Karpas-422 (cell line): ENCODE data around the gene FRAS1. TPM values are rescaled to one million over a fixed set of nuclear protein-coding genes. Genes with fewer than 3 reads are reported as not detected.
"Not testable (repeated sequence)": the region's sequence is repeated elsewhere in the genome, so short reads cannot be mapped to it uniquely, and the experiment has no call there.

ENCODE experiments used
- DNase-seq: peaks from one replicate; pipeline ENCODE4 v3.0.0-alpha.2; 2015
- H2AFZ ChIP-seq: fragments of 200-600 bp; sonication (generic); 2 replicates; pipeline ENCODE4 v1.6.1; 2014; ENCODE audit warnings: antibody characterized with exemption, low read length, mixed read lengths
- H3K27ac ChIP-seq: fragments of 200-600 bp; sonication (generic); 2 replicates; pipeline ENCODE4 v1.5.1; 2014; ENCODE audit warnings: mild to moderate bottlenecking, low read length, moderate library complexity
- H3K27me3 ChIP-seq: fragments of 200-600 bp; sonication (generic); 2 replicates; pipeline ENCODE4 v1.6.1; 2014; ENCODE audit warnings: low read length, mixed read lengths
- H3K36me3 ChIP-seq: fragments of 200-600 bp; sonication (generic); 2 replicates; pipeline ENCODE4 v1.6.1; 2014; ENCODE audit warnings: low read length, mixed read lengths; ENCODE audit not compliant: insufficient read depth
- H3K4me1 ChIP-seq: fragments of 200-600 bp; sonication (generic); 2 replicates; pipeline ENCODE4 v1.6.1; 2014; ENCODE audit warnings: mild to moderate bottlenecking, low read length, mixed read lengths
- H3K4me2 ChIP-seq: fragments of 200-600 bp; sonication (generic); 2 replicates; pipeline ENCODE4 v1.6.1; 2014; ENCODE audit warnings: low read length, low read depth, mild to moderate bottlenecking; ENCODE audit not compliant: poor library complexity, severe bottlenecking
- H3K4me3 ChIP-seq: fragments of 200-600 bp; sonication (generic); 2 replicates; pipeline ENCODE4 v1.5.1; 2014; ENCODE audit warnings: mild to moderate bottlenecking, antibody characterized with exemption, low read length, mixed read lengths
- H3K79me2 ChIP-seq: fragments of 200-600 bp; sonication (generic); 2 replicates; pipeline ENCODE4 v1.6.1; 2014; ENCODE audit warnings: mild to moderate bottlenecking, low read length, mixed read lengths
- H3K9ac ChIP-seq: fragments of 200-600 bp; sonication (generic); 2 replicates; pipeline ENCODE4 v1.6.0; 2014; ENCODE audit warnings: low read length
- H3K9me2 ChIP-seq: fragments of 200-600 bp; sonication (generic), shearing (Covaris generic); replicated peaks from 2 replicates; pipeline ENCODE4 v1.6.0; 2014; ENCODE audit warnings: mild to moderate bottlenecking, low read length, moderate library complexity; ENCODE audit not compliant: insufficient read depth
- H3K9me3 ChIP-seq: fragments of 300-700, 200-600 bp; sonication (generic); 2 replicates; pipeline ENCODE4 v1.6.1; 2014; ENCODE audit warnings: low read length, mixed read lengths
- H4K20me1 ChIP-seq: fragments of 200-600 bp; sonication (generic); 2 replicates; pipeline ENCODE4 v1.6.1; 2014; ENCODE audit warnings: mild to moderate bottlenecking, antibody characterized with exemption, low read length, low read depth; ENCODE audit not compliant: insufficient read depth
- total RNA-seq: library from RNA; depleted of rRNA; stranded (reverse); fragments of >200 nt; shearing (Covaris generic); gene quantifications from 2 replicates; pipeline ENCODE4 v1.2.3, GENCODE V29; 2014; ENCODE audit warnings: low replicate concordance

The FRAS1 gene
- total RNA-seq, 1 experiment from 2014 or later, result not detected

GRCh38 chr4:78207541-78207940 lies 150.4 kb downstream of the FRAS1 start:
- Histone ChIP-seq H3K27ac (no peak overlapping the region), H3K27me3 (no peaks in the 10 kb centered on the region), H3K36me3 (no peaks in the 10 kb centered on the region), H2AFZ (no peak overlapping the region), H3K4me1 (no peaks in the 10 kb centered on the region), H3K4me3 (no peak overlapping the region), H4K20me1 (no peaks in the 10 kb centered on the region), H3K9ac (no peak overlapping the region), H3K9me3 (no peaks in the 10 kb centered on the region), H3K79me2 (no peaks in the 10 kb centered on the region), H3K9me2 (no peaks in the 10 kb centered on the region), H3K4me2 (no peak overlapping the region)
- DNase-seq, result no peak

GRCh38 chr4:78207951-78208350 lies 150.8 kb downstream of the FRAS1 start:
- Histone ChIP-seq H3K4me1 (no peaks in the 10 kb centered on the region), H3K4me2 (no peak overlapping the region), H3K79me2 (no peaks in the 10 kb centered on the region), H3K27ac (no peak overlapping the region), H4K20me1 (no peaks in the 10 kb centered on the region), H3K9me3 (no peaks in the 10 kb centered on the region), H2AFZ (no peak overlapping the region), H3K9me2 (no peaks in the 10 kb centered on the region), H3K4me3 (no peak overlapping the region), H3K27me3 (no peaks in the 10 kb centered on the region), H3K9ac (no peak overlapping the region), H3K36me3 (no peaks in the 10 kb centered on the region)
- no peak for DNase-seq

GRCh38 chr4:78208896-78209295 lies 151.8 kb downstream of the FRAS1 start:
- H3K4me2 ChIP-seq, H3K27me3 ChIP-seq, DNase-seq, H3K9ac ChIP-seq, H3K4me1 ChIP-seq, H3K27ac ChIP-seq, H3K9me2 ChIP-seq, H3K79me2 ChIP-seq, H3K36me3 ChIP-seq, H3K4me3 ChIP-seq, H2AFZ ChIP-seq, H3K9me3 ChIP-seq, H4K20me1 ChIP-seq: not testable (repeated sequence)

- H3K27me3 ChIP-seq, result no peaks in the 10 kb centered on the region
- DNase-seq, result no peak
- no peaks in the 10 kb centered on the region for H3K9me2 ChIP-seq
- no peak overlapping the region for H3K27ac ChIP-seq
- no peaks in the 10 kb centered on the region for H3K9me3 ChIP-seq
- H3K9ac ChIP-seq, result no peak overlapping the region
- H3K4me1 ChIP-seq, result no peaks in the 10 kb centered on the region
- H3K79me2 ChIP-seq, result no peaks in the 10 kb centered on the region
- no peak overlapping the region for H3K4me2 ChIP-seq
- H4K20me1 ChIP-seq, result no peaks in the 10 kb centered on the region
- H3K4me3 ChIP-seq, result no peak overlapping the region
- H3K36me3 ChIP-seq, result no peaks in the 10 kb centered on the region
- no peak overlapping the region for H2AFZ ChIP-seq
Measured at GRCh38 chr4:78210694-78211410, 153.7 kb downstream of the FRAS1 start.

GRCh38 chr4:78213218-78213617 lies 156.1 kb downstream of the FRAS1 start:
- no peak for DNase-seq
- no peaks in the 10 kb centered on the region for H3K27me3 ChIP-seq

GRCh38 chr4:78214078-78214477 lies 157.0 kb downstream of the FRAS1 start:
- Histone ChIP-seq H3K9me2 (no peaks in the 10 kb centered on the region), H4K20me1 (no peaks in the 10 kb centered on the region), H3K36me3 (no peaks in the 10 kb centered on the region), H3K4me2 (no peak overlapping the region), H3K4me1 (no peaks in the 10 kb centered on the region), H3K4me3 (no peak overlapping the region), H3K79me2 (no peaks in the 10 kb centered on the region), H3K27ac (no peak overlapping the region), H3K9me3 (no peaks in the 10 kb centered on the region), H3K27me3 (no peaks in the 10 kb centered on the region), H2AFZ (no peak overlapping the region), H3K9ac (no peak overlapping the region)
- no peak for DNase-seq

More at GRCh38 chr4:78213218-78213617, 156.1 kb downstream of the FRAS1 start:
- Histone ChIP-seq H3K36me3 (no peaks in the 10 kb centered on the region), H3K9me2 (no peaks in the 10 kb centered on the region), H3K9ac (no peak overlapping the region), H3K4me2 (no peak overlapping the region), H3K9me3 (no peaks in the 10 kb centered on the region), H4K20me1 (no peaks in the 10 kb centered on the region), H3K79me2 (no peaks in the 10 kb centered on the region), H3K4me3 (no peak overlapping the region), H2AFZ (no peak overlapping the region), H3K4me1 (no peaks in the 10 kb centered on the region), H3K27ac (no peak overlapping the region)

GRCh38 chr4:78217557-78217956 lies 160.4 kb downstream of the FRAS1 start:
- no peaks in the 10 kb centered on the region for H3K27me3 ChIP-seq
- H3K4me2 ChIP-seq, result no peak overlapping the region
- H2AFZ ChIP-seq, result no peak overlapping the region

GRCh38 chr4:78218260-78218659 lies 161.1 kb downstream of the FRAS1 start:
- Histone ChIP-seq H3K4me2 (no peak overlapping the region), H3K36me3 (no peaks in the 10 kb centered on the region), H3K9ac (no peak overlapping the region), H3K4me1 (no peaks in the 10 kb centered on the region), H4K20me1 (no peaks in the 10 kb centered on the region), H3K79me2 (no peaks in the 10 kb centered on the region), H3K4me3 (no peak overlapping the region), H3K27ac (no peak overlapping the region), H3K9me3 (no peaks in the 10 kb centered on the region), H3K9me2 (no peaks in the 10 kb centered on the region), H2AFZ (no peak overlapping the region), H3K27me3 (no peaks in the 10 kb centered on the region)
- DNase-seq, result no peak

More at GRCh38 chr4:78217557-78217956, 160.4 kb downstream of the FRAS1 start:
- no peak overlapping the region for H3K9ac ChIP-seq
- no peak for DNase-seq
- H3K9me2 ChIP-seq, result no peaks in the 10 kb centered on the region
- no peaks in the 10 kb centered on the region for H3K9me3 ChIP-seq
- no peak overlapping the region for H3K4me3 ChIP-seq
- no peaks in the 10 kb centered on the region for H3K36me3 ChIP-seq
- no peaks in the 10 kb centered on the region for H3K4me1 ChIP-seq
- no peaks in the 10 kb centered on the region for H3K79me2 ChIP-seq
- no peak overlapping the region for H3K27ac ChIP-seq
- no peaks in the 10 kb centered on the region for H4K20me1 ChIP-seq
